A204.1 (cell line): ENCODE data around the gene KCNQ4.

ENCODE experiments used
- FAIRE-seq: peaks from 2 replicates; lab custom pipeline; 2012; peaks lifted over from hg19 to GRCh38; lab: Jason Lieb, UNC

Gene KCNQ4

DNA sequence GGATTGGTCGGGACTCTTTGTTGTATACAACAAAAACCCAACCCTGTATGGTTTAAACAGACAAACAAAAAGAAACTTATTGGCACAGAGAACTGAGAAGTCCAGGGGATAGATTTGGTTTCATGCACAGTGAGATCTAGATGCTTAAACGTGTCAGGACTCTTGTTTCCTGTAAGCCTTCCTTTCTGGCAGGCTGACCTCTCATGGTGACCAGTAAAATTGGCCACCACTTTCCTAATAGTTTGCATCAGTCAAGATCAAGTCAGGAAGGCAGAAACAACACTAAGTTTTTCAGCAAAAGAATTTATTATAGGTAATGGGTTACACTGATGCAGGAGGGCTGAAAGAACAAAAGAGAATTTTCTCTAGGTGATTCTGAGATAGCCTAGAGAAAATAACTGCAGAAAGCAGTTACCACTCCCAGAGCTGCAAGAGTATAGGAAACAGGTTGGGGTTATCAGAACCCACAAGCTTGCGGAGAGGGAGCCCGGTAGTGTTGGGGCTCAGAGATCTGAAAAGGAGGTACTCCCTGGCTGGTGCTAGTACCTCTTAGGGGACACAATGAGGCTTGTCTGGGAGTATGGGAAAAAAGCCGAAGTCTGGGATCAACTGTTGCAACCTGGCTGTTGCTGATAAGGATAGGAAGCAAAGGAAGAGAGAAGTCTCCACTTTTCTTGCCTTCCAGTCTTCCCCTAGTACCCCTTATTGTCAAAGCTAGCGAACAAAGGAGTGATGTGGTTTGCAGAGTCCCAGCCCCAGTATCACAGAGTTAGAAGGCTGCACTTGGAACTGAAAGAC lies 57.1 kb downstream of the KCNQ4 start:
- FAIRE-seq = no peak

DNA sequence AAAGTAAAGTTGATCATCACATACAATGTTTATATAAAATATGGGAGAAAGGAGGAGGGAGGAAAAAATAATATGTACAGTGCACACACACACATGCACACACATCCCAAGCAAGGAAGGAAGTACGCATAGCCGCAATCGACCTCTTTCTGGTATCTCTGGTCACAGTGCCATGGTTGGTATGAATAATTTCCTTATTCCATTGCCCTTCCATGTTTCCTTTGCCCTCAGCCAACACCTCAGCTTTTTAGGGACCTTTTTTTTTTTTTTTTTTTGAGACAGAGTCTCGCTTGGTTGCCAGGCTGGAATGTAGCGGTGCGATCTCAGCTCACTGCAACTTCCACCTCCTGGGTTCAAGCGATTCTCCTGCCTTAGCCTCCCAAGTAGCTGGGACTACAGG lies 58.0 kb downstream of the KCNQ4 start:
- FAIRE-seq = no peak

DNA sequence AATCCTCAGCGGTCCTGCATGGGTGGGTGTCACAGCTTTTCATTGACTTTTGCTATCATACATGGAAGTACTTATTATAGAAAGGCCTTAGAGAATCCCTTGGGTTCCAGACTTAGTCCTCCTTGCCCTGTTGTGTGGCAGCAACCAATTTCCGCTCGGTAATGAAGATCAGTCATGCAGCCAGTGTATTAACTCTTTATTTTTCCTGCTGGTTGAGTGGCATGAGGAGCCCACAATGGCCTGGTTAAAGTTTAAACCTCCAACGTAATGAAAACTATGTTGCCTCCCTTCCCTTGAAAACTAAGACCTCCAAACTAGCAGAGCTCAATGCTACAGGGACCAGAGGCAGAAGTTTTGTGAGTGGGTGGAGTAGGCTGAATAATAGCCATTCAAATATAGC lies 58.6 kb downstream of the KCNQ4 start:
- FAIRE-seq = no peak

DNA sequence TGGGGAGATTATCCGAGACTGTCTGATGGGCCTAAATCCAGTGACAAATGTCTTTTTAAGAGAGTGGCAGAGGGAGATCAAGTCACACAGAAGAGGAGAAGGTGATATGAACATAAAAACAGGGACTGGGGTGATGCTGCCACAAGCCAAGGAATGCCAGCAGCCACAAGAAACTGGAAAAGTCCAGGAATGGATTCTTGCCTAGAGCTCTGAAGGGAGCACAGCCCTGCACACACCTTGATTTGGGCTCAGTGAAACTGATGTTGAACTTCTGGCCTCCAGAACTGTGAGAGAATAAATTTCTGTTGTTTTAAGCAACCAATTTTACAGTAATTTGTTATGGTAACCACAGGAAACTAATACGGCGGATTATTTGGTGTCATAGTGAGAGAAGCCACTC lies 59.1 kb downstream of the KCNQ4 start:
- FAIRE-seq = no peak

DNA sequence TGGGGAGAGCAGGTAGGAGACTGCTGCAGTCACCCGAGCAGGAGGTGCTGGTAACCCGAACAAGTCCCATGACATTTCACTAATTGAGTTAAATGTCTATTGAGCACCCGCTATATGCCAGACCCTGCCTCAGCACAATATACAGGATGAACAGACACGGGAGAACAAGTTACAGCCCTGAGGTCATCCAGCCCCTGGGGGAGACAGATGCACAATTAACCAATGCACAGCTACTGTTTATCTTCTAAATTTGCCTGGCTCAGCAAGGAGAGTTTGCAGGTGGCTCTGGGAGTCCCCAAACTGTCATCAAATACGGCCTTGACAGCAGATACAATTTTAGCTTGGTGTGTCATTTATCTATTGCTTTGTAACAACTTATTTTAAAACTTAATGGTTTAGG lies 60.5 kb downstream of the KCNQ4 start:
- no peak for FAIRE-seq

DNA sequence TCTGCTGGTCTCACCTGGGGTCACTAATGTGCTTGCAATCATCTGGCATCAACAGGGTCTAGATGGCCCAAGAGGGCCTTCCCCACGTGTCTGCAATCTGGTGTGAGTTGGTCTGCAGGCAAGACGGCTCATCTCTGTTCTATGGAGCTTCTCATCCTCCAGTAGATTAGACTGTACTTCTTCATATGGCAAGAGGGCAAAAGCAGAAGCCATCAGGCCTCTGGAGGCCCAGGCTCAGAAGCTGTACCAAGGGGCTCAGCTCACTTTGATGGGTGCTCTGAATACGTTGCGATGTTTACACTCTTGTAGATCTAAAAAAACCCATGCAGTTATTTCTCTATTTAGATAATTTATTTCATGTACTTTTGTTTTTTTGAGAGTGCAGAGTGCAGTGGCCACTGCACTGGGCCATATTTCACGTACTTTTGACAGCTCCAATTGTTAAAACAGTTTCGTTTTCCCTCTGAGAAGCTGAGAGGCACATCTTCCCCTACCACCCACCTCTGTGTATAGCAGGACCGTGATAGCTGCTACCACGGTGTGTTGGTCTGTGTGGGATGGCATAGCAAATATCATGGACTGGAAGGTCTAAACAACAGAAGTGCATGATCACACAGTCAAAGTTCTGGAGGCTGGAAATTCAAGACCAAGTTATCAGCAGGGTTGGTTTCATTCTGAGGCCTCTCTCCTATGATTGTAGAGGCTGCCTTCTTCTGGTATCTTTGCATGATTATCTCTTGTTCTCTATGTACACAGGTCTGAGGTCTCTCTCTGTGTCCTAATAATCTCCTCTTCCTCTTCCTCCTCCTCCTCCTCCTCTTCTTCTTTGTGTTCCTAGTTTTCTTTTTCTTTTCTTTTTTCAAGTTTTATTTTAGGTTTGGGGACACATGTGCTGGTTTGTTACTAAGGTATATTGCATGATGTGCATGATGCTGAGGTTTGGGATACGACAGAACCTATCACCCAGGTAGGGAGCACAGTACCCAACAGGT lies 61.6 kb downstream of the KCNQ4 start:
- FAIRE-seq = no peak

DNA sequence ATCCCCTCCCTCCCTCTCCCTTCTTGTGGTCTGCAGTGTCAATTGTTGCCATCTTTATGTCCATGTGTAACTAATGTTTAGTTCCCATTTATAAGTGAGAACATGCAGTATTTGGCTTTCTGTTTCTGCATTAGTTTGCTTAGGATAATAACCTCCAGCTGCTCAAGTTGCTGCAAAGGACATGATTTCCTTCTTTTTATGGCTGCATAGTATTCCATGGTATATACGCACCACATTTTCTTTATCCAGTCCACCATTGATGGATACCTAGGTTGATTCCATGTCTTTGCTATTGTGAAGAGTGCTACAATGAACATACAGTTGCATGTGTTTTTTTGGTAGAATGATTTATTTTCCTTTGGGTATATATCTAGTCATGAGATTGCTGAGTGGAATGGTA lies 62.3 kb downstream of the KCNQ4 start:
- no peak for FAIRE-seq

DNA sequence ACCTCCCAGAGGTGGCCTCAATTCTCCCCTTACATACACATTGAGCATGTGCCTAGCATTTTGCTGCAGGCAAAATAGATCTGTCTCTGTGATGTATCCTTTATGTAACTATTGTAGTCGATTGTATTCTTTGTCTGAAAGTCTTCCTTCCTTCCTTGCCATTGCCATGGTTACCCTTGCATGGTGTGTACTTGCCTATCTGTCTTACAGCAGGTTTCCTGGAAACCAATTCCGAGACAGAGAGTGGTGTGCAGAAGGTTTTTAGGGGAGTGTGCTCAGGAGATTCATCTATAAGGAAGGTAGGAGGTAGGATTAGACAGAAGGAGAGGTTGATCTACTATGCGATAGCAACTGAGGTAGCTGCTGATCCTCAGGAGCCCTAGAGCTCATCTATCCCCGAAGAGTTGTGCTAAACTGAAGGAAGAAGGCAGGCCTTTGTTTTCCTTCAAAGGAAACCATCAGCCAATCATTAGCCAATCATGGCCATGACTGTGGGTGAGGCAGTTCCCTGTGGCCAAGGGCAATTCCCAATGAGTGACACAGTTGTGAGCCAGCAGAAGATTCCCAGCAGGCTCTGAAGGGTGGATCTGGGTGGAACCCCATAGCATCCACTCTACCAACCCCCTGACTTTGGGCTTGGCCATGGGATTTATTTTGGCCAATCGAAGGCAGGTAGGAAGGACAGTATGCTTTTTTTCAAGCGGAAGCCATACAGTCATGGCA lies 63.6 kb downstream of the KCNQ4 start:
- no peak for FAIRE-seq

DNA sequence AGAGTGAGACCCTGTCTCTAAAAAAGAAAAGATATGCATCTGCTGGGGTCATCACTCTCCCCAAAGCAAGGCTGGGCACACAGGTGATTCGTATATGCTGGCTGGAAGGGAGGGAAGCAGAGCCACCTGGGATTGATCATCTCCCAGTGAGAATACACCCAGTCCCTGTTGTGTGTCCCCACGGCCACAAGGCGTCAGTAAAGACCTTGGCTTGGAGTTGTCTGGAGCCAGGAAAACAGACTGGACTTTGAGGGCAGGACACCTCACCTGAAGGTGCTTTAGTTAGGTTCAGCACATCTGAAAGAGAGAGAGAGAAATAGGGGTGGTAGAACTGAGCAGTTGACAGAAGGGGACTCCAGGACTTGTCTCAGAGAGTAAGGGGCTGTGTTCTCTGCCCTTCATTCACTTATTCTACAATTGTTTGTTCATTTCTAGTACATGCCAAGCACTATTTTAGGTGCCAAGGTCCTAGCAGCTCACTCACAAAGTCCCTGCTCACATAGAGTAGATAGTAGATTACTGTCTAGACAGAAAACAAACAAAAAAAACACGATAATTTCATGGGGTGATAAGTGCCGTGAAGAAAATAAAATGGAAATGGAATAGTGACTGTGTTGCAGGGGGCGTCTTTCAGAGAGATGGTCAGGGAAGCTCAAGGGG lies 65.1 kb downstream of the KCNQ4 start:
- no peak for FAIRE-seq

DNA sequence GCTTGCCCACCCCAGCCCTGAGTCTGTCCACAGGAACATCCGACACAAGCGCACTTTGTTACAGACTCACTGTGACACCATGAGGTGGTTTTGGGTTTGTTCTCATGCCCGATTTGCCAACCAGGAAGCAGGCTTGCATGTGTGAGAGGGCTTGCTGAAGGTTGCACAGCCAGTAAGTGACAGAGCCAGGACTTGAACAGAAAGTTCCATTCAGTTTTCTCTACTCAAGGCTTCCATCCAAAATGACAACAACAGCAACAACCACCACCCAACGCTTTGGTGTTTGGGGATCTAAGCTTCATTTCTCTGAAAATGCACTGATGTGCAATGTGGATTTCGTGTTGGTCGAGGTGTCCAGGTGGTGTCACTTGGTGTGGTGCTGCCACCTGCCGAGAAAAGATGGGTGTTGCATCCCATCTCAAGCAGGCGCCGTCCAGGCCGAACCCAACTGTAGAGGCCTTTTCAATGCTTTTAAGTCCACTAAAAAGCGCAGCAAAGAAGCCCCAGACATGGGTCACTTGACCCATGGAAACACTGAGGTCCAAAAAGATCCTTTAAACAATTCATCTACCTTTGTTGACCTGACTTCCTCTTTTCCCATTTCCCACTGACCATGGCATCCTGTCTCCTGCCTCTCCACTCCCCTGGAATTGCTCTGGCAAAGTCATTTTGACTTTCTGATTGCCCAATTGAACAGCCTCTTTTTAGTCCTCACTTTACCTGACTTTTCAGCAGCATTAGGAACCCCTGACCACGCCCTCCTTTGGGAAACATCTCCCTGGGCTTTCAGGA lies 66.4 kb downstream of the KCNQ4 start:
- no peak for FAIRE-seq

DNA sequence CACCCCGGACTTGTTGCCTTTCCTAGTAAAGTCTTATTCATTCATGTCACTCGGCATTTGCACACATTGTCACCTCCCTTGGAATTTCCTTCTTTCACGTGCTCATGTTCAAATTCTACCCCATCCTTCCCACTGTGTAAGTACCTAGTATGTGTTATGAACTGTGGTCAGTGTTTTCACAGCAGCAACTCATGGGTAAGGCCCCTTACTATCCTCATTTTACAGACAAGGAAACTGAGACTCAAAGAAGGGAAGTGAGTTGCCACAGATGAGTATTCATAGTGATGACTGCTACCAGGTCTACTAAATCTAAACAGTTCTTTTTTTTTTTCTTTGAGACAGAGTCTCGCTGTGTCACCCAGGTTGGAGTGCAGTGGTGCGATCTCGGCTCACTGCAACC lies 68.1 kb downstream of the KCNQ4 start:
- no peak for FAIRE-seq

DNA sequence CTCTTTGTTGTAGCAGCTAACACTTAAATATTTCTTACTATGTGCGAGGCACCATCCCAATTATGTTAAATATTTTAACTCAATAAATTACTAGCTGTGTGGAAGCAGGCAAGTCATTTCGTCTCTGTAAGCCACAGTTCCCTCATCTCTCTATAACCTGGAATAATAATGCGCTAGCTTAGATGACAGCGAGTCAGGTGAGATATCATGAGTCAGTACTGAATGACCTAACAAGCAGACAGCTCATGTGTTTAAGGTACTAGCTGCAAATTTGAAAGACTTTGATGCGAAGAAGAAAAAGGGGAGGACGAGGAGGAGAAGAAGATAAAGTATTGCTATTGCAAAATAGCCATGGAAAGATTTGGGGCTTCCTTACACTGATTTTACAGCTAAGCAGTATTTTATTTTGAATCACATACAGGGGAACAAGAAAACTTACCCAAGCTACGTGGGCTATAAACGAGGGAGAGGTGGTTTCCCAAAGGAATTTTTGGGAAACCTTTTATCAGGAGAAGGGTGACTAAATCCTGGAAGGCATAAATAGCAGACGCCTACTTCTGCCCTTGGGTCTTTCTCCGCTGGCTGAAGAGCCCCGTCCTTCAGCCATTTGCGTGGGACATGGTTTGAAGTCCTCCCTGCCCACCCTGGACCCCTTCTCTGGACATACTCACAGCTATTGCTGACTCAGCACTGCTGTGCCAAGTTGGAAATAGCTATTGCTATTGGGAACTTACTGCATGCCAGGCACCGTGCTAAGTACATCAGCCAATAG lies 69.7 kb downstream of the KCNQ4 start:
- no peak for FAIRE-seq

DNA sequence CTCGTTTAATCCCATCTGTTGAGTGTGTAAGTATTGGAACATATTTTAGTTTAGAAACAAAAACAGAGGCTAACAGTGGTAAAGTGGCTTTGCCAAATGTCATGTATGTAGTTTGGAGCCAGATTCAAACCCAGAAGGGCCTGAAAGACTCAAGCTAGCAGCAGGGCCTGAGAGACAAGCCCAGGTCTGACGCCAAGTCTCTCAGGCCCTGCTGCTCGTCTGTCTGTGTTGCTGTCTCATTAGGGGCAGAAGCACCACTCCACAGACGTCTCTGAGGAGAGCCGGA lies 70.2 kb downstream of the KCNQ4 start:
- no peak for FAIRE-seq

DNA sequence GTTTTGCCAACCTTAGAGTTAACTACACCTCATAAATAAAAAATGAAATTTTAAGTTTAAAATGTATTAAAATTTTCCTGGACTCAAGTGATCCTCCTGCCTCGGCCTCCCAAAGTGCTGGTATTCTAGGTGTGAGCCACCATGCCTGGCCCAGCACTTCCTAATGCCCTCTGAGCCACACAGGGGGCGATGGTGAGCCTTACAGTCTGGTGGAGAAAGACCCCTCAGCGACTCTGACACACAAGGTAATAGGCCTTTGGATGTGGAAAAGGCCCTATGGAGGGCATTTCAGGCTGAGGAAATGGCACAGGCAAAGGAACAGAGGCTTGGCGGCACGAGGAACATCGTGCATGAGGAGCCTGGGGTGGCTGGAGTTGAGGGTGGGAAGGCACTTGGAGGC lies 71.9 kb downstream of the KCNQ4 start:
- FAIRE-seq = no peak

DNA sequence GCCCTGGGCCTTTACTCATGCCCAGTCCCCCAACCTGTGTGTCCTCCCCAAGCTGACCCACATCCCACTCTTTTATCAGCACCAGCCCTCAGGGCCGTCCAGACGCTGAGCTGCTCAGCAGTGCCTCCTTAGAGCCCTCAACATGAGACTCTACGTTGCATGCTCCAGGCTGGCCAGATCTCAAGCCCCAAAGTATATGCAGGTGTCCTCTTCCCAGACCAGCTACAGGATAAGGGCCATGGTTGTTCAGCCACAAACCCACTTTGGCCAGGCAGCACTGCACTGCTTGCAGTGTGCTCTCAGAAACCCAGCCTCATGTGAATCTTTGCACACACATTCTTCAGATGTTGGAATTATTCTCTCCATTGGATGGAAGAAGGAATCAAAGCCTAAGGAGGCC lies 72.5 kb downstream of the KCNQ4 start:
- FAIRE-seq = no peak

DNA sequence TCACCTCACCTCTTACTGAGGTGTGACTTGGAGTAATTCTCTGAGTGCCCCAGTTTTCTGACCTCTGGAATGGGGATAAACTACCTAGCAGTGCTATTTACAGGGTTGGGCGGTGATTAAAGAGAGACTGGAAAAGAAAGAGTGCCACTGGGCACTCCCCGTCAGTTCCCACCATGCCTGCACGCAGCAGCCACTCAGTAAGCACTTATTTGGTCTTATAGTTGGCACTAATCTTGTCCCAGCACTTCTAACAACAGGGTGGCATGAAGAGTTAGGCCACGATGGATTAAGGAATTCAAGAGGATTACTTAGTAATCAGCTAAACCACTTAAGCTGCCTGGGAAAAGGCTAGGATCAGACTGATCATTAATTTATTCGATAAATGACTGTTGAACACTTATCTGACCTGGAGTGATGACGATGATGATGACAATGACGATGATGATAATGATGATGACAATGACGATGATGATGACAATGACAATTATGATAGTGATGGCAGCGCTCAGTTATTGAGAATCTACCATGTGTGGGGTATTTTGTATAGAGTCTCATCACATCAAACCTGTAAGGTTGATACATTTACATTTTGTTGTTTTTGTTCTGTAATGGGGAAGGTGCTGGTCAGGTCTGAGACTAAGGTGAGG lies 73.2 kb downstream of the KCNQ4 start:
- no peak for FAIRE-seq

DNA sequence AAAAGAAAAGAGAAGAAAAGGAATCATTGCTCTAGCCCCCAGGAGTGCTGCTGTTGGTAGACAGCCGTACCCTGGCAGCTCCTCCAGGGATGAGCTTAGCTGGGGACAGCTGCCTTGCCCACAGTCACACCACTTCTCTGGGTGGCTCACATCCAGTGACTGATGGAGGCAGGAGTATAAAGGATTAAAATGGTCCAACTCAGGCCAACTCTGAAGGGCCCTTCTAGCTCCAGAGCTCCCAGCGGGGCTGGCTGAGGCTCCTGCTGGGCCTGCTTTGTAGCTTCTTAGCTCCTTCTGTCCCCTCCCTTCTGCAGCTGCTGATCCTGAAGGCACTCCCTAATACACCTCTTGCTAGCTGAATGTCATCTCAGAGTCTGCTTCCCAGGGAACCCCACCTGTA lies 74.2 kb downstream of the KCNQ4 start:
- FAIRE-seq = no peak

DNA sequence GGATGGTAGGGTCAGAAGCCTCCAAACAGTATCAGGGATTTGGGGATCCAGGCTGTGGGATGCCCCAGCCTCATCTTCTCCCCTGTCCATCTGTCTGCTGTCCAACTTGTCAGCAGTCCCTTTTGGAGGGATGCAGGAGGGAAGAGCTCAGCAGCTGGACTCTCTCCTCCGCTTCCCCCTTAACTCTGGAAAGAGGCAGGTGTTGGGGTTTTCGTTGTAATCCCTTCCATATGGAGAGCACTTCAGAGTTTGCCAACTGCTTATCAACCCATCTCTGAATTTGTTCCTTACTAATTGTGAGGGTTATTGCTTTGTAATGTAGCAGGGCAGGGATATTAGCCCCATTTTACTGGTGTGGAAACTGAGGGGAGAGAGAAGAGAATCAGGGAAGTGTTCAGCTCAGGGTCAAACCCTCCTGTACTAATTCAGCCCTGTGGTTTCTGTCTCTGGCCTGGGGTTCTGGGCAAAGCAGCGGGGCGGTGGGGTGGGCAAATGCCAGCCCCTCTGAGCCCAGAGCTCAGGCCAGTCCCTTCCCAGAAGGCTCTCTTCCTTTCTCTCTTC lies 75.3 kb downstream of the KCNQ4 start:
- no peak for FAIRE-seq

DNA sequence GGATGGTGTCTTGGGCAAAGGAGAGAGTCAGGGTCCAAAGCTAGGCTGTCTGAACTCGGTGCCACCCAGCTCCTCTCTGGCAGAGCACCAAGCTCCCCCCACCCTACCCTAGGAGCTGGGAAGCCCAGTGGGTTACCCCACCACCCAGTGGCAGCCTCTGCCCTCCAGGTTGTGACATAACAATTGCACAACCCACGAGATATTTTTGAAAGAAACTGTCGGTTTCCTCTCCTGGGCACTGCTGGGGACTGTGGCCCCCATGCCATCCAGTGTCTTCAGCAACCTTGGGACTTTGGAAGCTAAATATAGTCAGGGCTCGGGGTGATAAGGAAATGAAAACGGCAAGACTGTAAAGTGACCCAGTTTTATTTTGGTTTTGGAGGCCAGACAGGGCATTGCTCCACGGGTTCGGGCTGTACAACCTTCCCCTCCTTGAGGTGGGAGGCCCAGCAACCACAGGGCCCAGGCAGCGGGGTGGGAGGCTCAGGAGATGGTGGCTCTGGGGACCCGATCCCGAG lies 77.2 kb downstream of the KCNQ4 start:
- no peak for FAIRE-seq
